GM18505 (cell line): ENCODE measurements around the gene SRBD1.
"Not testable (repeated sequence)": the region's sequence is repeated elsewhere in the genome, so short reads cannot be mapped to it uniquely, and the experiment has no call there.

ENCODE experiments used
- ATAC-seq: cut with Tn5 transposase; IDR thresholded peaks from one replicate; pipeline ENCODE4 v1.9.1; 2021; ENCODE audit not compliant: unreplicated experiment
- POLR2A ChIP-seq: IDR thresholded peaks from 4 replicates; pipeline ENCODE4 v1.6.1; 2011; ENCODE audit warnings: borderline replicate concordance; ENCODE audit not compliant: insufficient read depth, insufficient read length; ENCODE audit errors: extremely low read depth

Gene SRBD1

GRCh38 chr2:45442026-45442425, 169.0 kb downstream of the SRBD1 start:
- TF ChIP-seq POLR2A, result no peak
- no peak for ATAC-seq

GRCh38 chr2:45441571-45441970, 169.5 kb downstream of the SRBD1 start:
- no peak for ATAC-seq
- no peak for TF ChIP-seq POLR2A

- TF ChIP-seq POLR2A, result no peak
- ATAC-seq, result no peak
These were observed 171.0 kb downstream of the SRBD1 start for GRCh38 chr2:45439788-45440773.

GRCh38 chr2:45438872-45439665, 172.0 kb downstream of the SRBD1 start:
- ATAC-seq, result no peak
- no peak for TF ChIP-seq POLR2A

- ATAC-seq, result no peak
- no peak for TF ChIP-seq POLR2A
These were observed 174.6 kb downstream of the SRBD1 start for GRCh38 chr2:45436456-45436855.

- TF ChIP-seq POLR2A, result no peak
- no peak for ATAC-seq
These were observed 175.8 kb downstream of the SRBD1 start for GRCh38 chr2:45435316-45435715.

GRCh38 chr2:45433363-45433762, 177.7 kb downstream of the SRBD1 start:
- TF ChIP-seq POLR2A, result no peak
- ATAC-seq, result no peak

GRCh38 chr2:45432406-45432805, 178.7 kb downstream of the SRBD1 start:
- ATAC-seq, result no peak
- no peak for TF ChIP-seq POLR2A

GRCh38 chr2:45426025-45426424, 185.0 kb downstream of the SRBD1 start:
- not testable (repeated sequence) for ATAC-seq

GRCh38 chr2:45422921-45423320, 188.1 kb downstream of the SRBD1 start:
- no peak for ATAC-seq
- TF ChIP-seq POLR2A, result no peak

GRCh38 chr2:45418532-45418931, 192.5 kb downstream of the SRBD1 start:
- no peak for ATAC-seq
- TF ChIP-seq POLR2A, result no peak

- ATAC-seq, result no peak
- no peak for TF ChIP-seq POLR2A
These were observed 195.4 kb downstream of the SRBD1 start for GRCh38 chr2:45415534-45416123.

GRCh38 chr2:45412754-45413379, 198.2 kb downstream of the SRBD1 start:
- TF ChIP-seq POLR2A, result no peak

More at GRCh38 chr2:45412754-45413379, 198.2 kb downstream of the SRBD1 start:
- no peak for ATAC-seq
